GM10266 (cell line): ENCODE measurements around the gene UBE2L5.

Experiments
- DNase-seq: peaks from one replicate; pipeline ENCODE4 v3.0.0; 2012; ENCODE audit errors: extremely low spot score
- TF ChIP-seq, protein P1 (sequence below): IDR thresholded peaks from 2 replicates; pipeline ENCODE4 v1.5.1; 2012; ENCODE audit warnings: mild to moderate bottlenecking, low read depth; ENCODE audit not compliant: control insufficient read depth, insufficient read depth; ENCODE audit errors: missing control alignments

The UBE2L5 gene

DNA sequence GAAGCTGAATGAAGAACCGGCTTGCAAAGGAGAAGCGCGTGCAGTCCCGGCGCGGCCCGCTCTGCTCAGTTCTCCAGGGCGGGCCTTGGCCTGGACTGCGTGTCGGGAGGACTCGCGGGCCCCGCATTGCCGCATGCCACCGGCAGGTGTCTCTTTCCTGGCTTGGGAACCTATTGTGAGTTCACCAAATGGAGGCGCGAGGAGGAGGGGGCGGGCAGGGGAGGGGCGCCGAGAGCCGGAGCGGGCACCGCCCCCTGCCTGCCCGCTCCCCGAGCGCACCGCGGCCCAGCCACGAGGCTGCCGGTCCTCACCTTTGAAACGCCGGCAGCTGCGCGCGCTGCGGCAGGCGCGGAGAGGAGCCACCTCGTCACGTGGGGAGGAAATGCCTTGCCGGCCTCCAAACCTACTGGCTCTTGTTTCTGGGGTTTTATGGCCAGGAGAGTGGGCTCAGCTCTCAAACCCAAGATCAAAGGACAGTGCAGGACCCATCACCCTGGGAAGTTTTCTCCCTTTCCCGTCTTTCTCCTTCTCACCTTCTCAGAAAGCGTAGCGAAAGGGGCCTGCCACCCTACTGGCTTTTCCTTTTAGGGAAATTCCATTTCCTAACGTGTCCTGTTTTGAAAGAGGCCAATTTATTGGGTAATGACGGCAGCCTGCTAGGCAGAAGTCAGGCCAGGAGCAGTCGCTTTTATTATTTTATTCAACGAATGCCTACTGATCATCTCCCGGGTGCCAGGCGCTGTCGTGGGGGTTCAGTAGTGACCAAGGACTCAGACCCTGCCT is 13.8 kb upstream of the UBE2L5 start:
- TF ChIP-seq, protein P1, sequence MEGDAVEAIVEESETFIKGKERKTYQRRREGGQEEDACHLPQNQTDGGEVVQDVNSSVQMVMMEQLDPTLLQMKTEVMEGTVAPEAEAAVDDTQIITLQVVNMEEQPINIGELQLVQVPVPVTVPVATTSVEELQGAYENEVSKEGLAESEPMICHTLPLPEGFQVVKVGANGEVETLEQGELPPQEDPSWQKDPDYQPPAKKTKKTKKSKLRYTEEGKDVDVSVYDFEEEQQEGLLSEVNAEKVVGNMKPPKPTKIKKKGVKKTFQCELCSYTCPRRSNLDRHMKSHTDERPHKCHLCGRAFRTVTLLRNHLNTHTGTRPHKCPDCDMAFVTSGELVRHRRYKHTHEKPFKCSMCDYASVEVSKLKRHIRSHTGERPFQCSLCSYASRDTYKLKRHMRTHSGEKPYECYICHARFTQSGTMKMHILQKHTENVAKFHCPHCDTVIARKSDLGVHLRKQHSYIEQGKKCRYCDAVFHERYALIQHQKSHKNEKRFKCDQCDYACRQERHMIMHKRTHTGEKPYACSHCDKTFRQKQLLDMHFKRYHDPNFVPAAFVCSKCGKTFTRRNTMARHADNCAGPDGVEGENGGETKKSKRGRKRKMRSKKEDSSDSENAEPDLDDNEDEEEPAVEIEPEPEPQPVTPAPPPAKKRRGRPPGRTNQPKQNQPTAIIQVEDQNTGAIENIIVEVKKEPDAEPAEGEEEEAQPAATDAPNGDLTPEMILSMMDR, result peak; percentile 76
- DNase-seq, result peak; percentile 86

DNA sequence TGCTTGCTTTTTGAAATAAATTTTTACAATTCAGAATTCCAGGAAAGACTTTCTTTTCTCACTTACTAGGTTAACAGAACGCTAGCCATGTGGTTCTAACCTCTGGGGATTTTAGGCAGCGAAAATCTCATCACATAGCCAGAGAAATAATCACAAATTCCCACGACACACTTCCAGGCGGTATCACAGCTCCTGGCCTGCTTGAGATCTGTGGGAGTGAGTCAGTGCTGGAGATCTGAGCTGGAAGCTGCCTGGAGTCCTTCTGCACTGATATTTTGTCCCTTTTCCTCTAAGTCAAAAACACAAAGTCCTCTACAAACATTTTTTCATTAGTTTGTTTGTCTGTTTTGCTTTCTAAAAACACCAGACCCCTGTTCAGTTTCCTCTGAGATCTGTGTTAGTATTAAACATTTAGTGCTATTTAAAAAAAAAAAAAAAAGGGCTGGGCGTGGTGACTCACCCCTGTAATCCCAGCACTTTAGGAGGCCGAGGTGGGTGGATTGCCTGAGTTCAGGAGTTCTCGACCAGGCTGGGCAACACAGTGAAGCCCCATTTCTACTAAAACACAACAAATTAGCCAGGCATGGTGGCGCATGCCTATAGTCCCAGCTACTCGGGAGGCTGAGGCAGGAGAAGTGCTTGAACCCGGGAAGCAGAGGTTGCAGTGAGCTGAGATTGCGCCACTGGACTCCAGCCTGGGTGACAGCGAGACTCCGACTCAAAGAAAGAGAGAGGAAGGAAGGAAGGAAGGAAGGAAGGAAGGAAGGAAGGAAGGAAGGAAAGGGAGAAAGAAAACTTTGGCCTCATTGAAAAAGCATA is 12.2 kb upstream of the UBE2L5 start:
- DNase-seq, result no peak
- TF ChIP-seq, protein P1, result no peak

DNA sequence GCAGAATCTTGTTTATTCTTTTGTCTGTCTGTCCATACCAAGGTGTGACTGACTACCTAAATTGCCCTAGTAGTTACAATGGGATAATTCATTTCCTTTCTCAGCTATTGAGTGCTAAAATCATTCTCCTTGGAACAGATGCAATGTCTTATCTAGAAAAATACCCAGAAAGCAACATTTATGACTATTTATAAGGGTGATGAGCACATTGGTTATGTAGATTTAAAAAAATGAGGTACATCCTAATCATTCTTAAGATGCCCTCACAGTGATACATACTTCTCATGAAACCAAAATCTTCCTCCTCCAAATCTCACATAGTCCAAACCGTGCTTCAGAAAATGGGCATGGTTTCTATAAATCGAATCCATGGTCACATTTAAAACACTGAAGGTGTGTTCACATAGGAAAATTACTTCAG is 11.6 kb upstream of the UBE2L5 start:
- DNase-seq, result no peak
- TF ChIP-seq, protein P1, result no peak

DNA sequence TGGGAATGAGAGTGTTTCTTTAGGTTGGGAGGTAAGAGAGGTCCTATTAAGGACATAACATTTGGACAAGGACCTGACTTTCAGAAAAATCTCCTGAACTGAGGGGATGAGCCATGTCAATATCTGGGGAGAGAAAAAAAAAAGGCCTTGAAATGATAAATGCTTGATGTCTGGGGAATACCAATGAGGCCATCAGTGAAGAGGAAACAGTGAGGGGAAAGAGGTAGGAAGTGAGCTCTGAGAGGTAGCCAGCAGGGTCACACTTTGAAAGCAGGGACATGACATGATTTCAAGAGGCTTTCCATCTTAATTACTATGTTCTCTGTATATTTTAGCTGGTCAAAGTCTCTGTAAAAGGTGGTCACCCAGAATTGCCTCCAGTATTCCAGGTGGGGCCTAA is 9.9 kb upstream of the UBE2L5 start:
- no peak for DNase-seq
- TF ChIP-seq, protein P1, result no peak

DNA sequence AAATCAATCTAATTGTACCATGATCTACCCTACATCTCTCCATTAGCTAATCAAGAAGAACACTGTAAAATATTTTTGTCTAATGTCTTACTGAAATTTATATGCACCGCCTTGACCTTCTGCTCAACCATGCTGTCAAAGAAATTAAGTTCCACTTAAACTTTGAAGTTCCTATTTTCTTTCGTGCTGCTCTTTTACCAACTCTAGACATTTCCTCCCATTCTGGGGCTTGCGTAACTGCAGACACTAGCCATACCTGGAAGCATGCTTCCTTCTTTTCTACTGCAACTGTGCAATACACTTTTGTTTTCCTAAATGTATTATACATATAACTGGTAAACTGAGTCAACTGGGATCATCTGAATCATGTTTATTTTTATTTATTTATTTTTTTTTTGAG is 8.5 kb upstream of the UBE2L5 start:
- DNase-seq, result no peak
- TF ChIP-seq, protein P1, result no peak

DNA sequence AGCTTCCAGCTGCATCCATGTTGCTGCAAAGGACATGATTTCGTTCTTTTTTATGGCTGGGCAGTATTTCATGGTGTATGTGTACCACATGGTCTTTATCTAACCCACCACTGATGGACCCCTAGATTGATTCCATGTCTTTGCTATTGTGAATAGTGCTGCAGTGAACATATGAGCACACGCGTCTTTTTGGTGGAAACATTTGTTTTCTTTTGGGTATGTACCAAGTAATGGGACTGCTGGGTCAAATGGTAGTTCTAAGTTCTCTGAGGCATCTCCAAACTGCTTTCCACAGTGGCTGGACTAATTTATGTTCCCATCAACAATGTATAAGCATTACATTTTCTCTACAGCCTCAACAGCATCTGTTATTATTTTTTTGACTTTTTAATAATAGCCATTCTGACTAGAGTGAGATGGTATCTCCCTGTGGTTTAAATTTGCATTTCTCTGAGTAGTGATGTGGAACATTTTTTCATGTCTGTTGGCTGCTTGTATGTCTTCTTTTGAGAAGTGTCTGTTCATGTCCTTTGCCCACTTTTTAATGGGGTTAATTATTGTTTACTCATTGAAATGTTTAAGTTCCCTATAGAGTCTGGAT is 6.8 kb upstream of the UBE2L5 start:
- TF ChIP-seq, protein P1, result no peak
- DNase-seq, result no peak
